Type B pancreatic cell (in vitro differentiated cells): ENCODE measurements around the gene LIPC. TPM values are rescaled to one million over a fixed set of nuclear protein-coding genes. Genes with fewer than 3 reads are reported as not detected.

Experiments
- DNase-seq: peaks from one replicate; pipeline ENCODE4 v3.0.0; 2021; ENCODE audit warnings: mixed read lengths; ENCODE audit not compliant: unreplicated experiment; ENCODE audit errors: extremely low spot score
- H3K27ac Mint-ChIP-seq: 2 replicates; pipeline ENCODE4 v1.8.0; 2021; ENCODE audit warnings: mild to moderate bottlenecking, mixed read lengths
- H3K27me3 Mint-ChIP-seq: 2 replicates; pipeline ENCODE4 v1.8.0; 2021; ENCODE audit warnings: mixed read lengths
- H3K36me3 Mint-ChIP-seq: 2 replicates; pipeline ENCODE4 v1.8.0; 2021; ENCODE audit warnings: mixed read lengths
- H3K4me1 Mint-ChIP-seq: one replicate; pipeline ENCODE4 v1.8.0; 2021; ENCODE audit warnings: mixed read lengths; ENCODE audit not compliant: unreplicated experiment
- H3K4me3 Mint-ChIP-seq: 2 replicates; pipeline ENCODE4 v1.8.0; 2021; ENCODE audit warnings: mild to moderate bottlenecking, mixed read lengths
- H3K9me3 Mint-ChIP-seq: 2 replicates; pipeline ENCODE4 v1.8.0; 2021; ENCODE audit warnings: mixed read lengths
- CTCF ChIP-seq: fragments of 200-600 bp; sonication (generic); conservative IDR thresholded peaks from 2 replicates; pipeline ENCODE4 v1.5.0; 2021; ENCODE audit warnings: antibody characterized with exemption, mild to moderate bottlenecking
- total RNA-seq: library from RNA; stranded (reverse); gene quantifications from 2 replicates; pipeline ENCODE4 v1.2.1, GENCODE V29; 2021; ENCODE audit warnings: low replicate concordance

The LIPC gene
- total RNA-seq, 1 donor from 2014 or later: 10.9 TPM

GRCh38 chr15:58413253-58413652 is 18.5 kb upstream of the LIPC start:
- H3K27ac Mint-ChIP-seq: no peak overlapping the region
- no peaks in the 10 kb centered on the region for H3K9me3 Mint-ChIP-seq
- H3K4me1 Mint-ChIP-seq: peaks cover 5% of the 10 kb centered on the region
- TF ChIP-seq CTCF: no peak
- no peak for DNase-seq
- no peaks in the 10 kb centered on the region for H3K36me3 Mint-ChIP-seq
- H3K27me3 Mint-ChIP-seq: no peaks in the 10 kb centered on the region
- no peak overlapping the region for H3K4me3 Mint-ChIP-seq

- H3K27me3 Mint-ChIP-seq: no peaks in the 10 kb centered on the region
- TF ChIP-seq CTCF: no peak
- H3K36me3 Mint-ChIP-seq: no peaks in the 10 kb centered on the region
Observed at GRCh38 chr15:58415636-58416035, 16.2 kb upstream of the LIPC start.

GRCh38 chr15:58416963-58417362 is 14.8 kb upstream of the LIPC start:
- H3K4me3 Mint-ChIP-seq: no peak overlapping the region

More at GRCh38 chr15:58415636-58416035, 16.2 kb upstream of the LIPC start:
- H3K4me1 Mint-ChIP-seq: no peaks in the 10 kb centered on the region
- H3K9me3 Mint-ChIP-seq: no peaks in the 10 kb centered on the region
- no peak for DNase-seq
- no peak overlapping the region for H3K4me3 Mint-ChIP-seq
- no peak overlapping the region for H3K27ac Mint-ChIP-seq

GRCh38 chr15:58418135-58418534 is 13.7 kb upstream of the LIPC start:
- Mint-ChIP-seq H3K27ac (no peak overlapping the region), H3K9me3 (no peaks in the 10 kb centered on the region), H3K4me1 (no peaks in the 10 kb centered on the region), H3K27me3 (no peaks in the 10 kb centered on the region), H3K4me3 (no peak overlapping the region), H3K36me3 (no peaks in the 10 kb centered on the region)
- DNase-seq: no peak
- no peak for TF ChIP-seq CTCF

More at GRCh38 chr15:58416963-58417362, 14.8 kb upstream of the LIPC start:
- Mint-ChIP-seq H3K9me3 (no peaks in the 10 kb centered on the region), H3K27ac (no peak overlapping the region), H3K27me3 (no peaks in the 10 kb centered on the region), H3K4me1 (no peaks in the 10 kb centered on the region), H3K36me3 (no peaks in the 10 kb centered on the region)
- no peak for DNase-seq
- TF ChIP-seq CTCF: no peak

GRCh38 chr15:58419803-58420524 is 11.8 kb upstream of the LIPC start:
- no peak for TF ChIP-seq CTCF
- no peak for DNase-seq
- H3K36me3 Mint-ChIP-seq: no peaks in the 10 kb centered on the region
- H3K4me1 Mint-ChIP-seq: no peaks in the 10 kb centered on the region
- no peak overlapping the region for H3K27ac Mint-ChIP-seq
- H3K9me3 Mint-ChIP-seq: no peaks in the 10 kb centered on the region
- no peaks in the 10 kb centered on the region for H3K27me3 Mint-ChIP-seq
- H3K4me3 Mint-ChIP-seq: no peak overlapping the region
